HAP-1 (cell line): ENCODE data around the gene L2HGDH.

Source experiments
- DNase-seq, 2 experiments: peaks; one replicate each; pipeline ENCODE4 v3.0.0-alpha.2; 2016 to 2020; ENCODE audit warnings: low spot score in 2 of 2
- H3K27me3 ChIP-seq: fragments of 250-450 bp; sonication (Bioruptor Pico); 2 replicates; pipeline ENCODE4 v1.5.1; 2020; ENCODE audit warnings: low read depth, mild to moderate bottlenecking, moderate library complexity
- H3K36me3 ChIP-seq: fragments of 250-450 bp; sonication (Bioruptor Pico); replicated peaks from 2 replicates; pipeline ENCODE4 v1.5.1; 2020; ENCODE audit warnings: mild to moderate bottlenecking
- H3K4me1 ChIP-seq: fragments of 250-450 bp; sonication (Bioruptor Pico); 2 replicates; pipeline ENCODE4 v1.5.1; 2020; ENCODE audit warnings: mild to moderate bottlenecking
- H3K4me3 ChIP-seq: fragments of 250-450 bp; sonication (Bioruptor Pico); 2 replicates; pipeline ENCODE4 v1.5.1; 2020; ENCODE audit warnings: mild to moderate bottlenecking, moderate library complexity
- H3K9me3 ChIP-seq: fragments of 250-450 bp; sonication (Bioruptor Pico); 2 replicates; pipeline ENCODE4 v1.5.1; 2020; ENCODE audit warnings: mild to moderate bottlenecking, moderate library complexity
- in situ Hi-C: fragments of 300-500 bp; cut with MboI; formaldehyde crosslinking; loops from 3 replicates; pipeline ENCODE4 v1.14.3; 2020; ENCODE audit warnings: low sequenced_read_pairs, inconsistent platforms, mixed read lengths

Gene L2HGDH

GRCh38 chr14:50345846-50346422 is 33.9 kb upstream of the L2HGDH start:
- in situ Hi-C loops = no loop called here
- Histone ChIP-seq H3K4me3 (no peak overlapping the region), H3K9me3 (no peaks in the 10 kb centered on the region), H3K27me3 (no peaks in the 10 kb centered on the region), H3K36me3 (no peaks in the 10 kb centered on the region; the same call in 1 of the 2 replicates), H3K4me1 (no peaks in the 10 kb centered on the region)
- no peak for DNase-seq

- no peaks in the 10 kb centered on the region for H3K4me1 ChIP-seq
- in situ Hi-C loops = no loop called here
- H3K27me3 ChIP-seq = no peaks in the 10 kb centered on the region
- no peaks in the 10 kb centered on the region for H3K9me3 ChIP-seq
- no peak for DNase-seq
- no peak overlapping the region for H3K4me3 ChIP-seq
- no peaks in the 10 kb centered on the region; the same call in 1 of the 2 replicates for H3K36me3 ChIP-seq
These were observed 33.0 kb upstream of the L2HGDH start for GRCh38 chr14:50344876-50345563.

GRCh38 chr14:50344116-50344775 is 32.2 kb upstream of the L2HGDH start:
- H3K4me3 ChIP-seq = no peak overlapping the region
- H3K4me1 ChIP-seq = no peaks in the 10 kb centered on the region
- no peak for DNase-seq
- H3K27me3 ChIP-seq = no peaks in the 10 kb centered on the region
- in situ Hi-C loops = no loop called here
- no peaks in the 10 kb centered on the region; the same call in 1 of the 2 replicates for H3K36me3 ChIP-seq
- no peaks in the 10 kb centered on the region for H3K9me3 ChIP-seq

- H3K9me3 ChIP-seq = no peaks in the 10 kb centered on the region
- no peak overlapping the region for H3K4me3 ChIP-seq
- H3K4me1 ChIP-seq = no peaks in the 10 kb centered on the region
- in situ Hi-C loops = no loop called here
- DNase-seq = no peak
- no peaks in the 10 kb centered on the region for H3K27me3 ChIP-seq
- H3K36me3 ChIP-seq = no peaks in the 10 kb centered on the region; the same call in 1 of the 2 replicates
These were observed 31.4 kb upstream of the L2HGDH start for GRCh38 chr14:50343434-50343833.

GRCh38 chr14:50342221-50343078 is 30.4 kb upstream of the L2HGDH start:
- Histone ChIP-seq H3K27me3 (no peaks in the 10 kb centered on the region), H3K9me3 (no peaks in the 10 kb centered on the region), H3K36me3 (no peaks in the 10 kb centered on the region; the same call in 1 of the 2 replicates), H3K4me3 (no peak overlapping the region), H3K4me1 (no peaks in the 10 kb centered on the region)
- in situ Hi-C loops = no loop called here
- DNase-seq = peak in 1 of 2 experiments; percentile 17

GRCh38 chr14:50340963-50341362 is 28.9 kb upstream of the L2HGDH start:
- H3K4me3 ChIP-seq = no peak overlapping the region
- H3K27me3 ChIP-seq = no peaks in the 10 kb centered on the region
- H3K9me3 ChIP-seq = no peaks in the 10 kb centered on the region
- peaks cover under 1% of the 10 kb centered on the region for H3K4me1 ChIP-seq
- DNase-seq = peak in 1 of 2 experiments; percentile 32
- H3K36me3 ChIP-seq = no peaks in the 10 kb centered on the region; the same call in 1 of the 2 replicates
- in situ Hi-C loops = no loop called here

- Histone ChIP-seq H3K9me3 (no peaks in the 10 kb centered on the region), H3K4me1 (peaks cover 9% of the 10 kb centered on the region), H3K27me3 (no peaks in the 10 kb centered on the region), H3K4me3 (no peak overlapping the region), H3K36me3 (no peaks in the 10 kb centered on the region; the same call in 1 of the 2 replicates)
- in situ Hi-C loops = no loop called here
- no peak for DNase-seq
These were observed 28.0 kb upstream of the L2HGDH start for GRCh38 chr14:50340045-50340444.

GRCh38 chr14:50339178-50339804 is 27.3 kb upstream of the L2HGDH start:
- Histone ChIP-seq H3K4me1 (peaks cover 9% of the 10 kb centered on the region), H3K36me3 (no peaks in the 10 kb centered on the region), H3K9me3 (no peaks in the 10 kb centered on the region), H3K4me3 (no peak overlapping the region), H3K27me3 (no peaks in the 10 kb centered on the region)
- in situ Hi-C loops = no loop called here
- DNase-seq = no peak

- Histone ChIP-seq H3K4me1 (peaks cover 9% of the 10 kb centered on the region), H3K4me3 (no peak overlapping the region), H3K9me3 (no peaks in the 10 kb centered on the region), H3K27me3 (no peaks in the 10 kb centered on the region), H3K36me3 (no peaks in the 10 kb centered on the region)
- in situ Hi-C loops = no loop called here
- no peak for DNase-seq
These were observed 26.6 kb upstream of the L2HGDH start for GRCh38 chr14:50338587-50338986.

- Histone ChIP-seq H3K36me3 (no peaks in the 10 kb centered on the region; the same call in 1 of the 2 replicates), H3K4me1 (peaks cover 9% of the 10 kb centered on the region), H3K9me3 (no peaks in the 10 kb centered on the region), H3K27me3 (no peaks in the 10 kb centered on the region), H3K4me3 (no peak overlapping the region)
- in situ Hi-C loops = no loop called here
- no peak for DNase-seq
These were observed 24.2 kb upstream of the L2HGDH start for GRCh38 chr14:50335989-50336824.

- no peaks in the 10 kb centered on the region; the same call in 1 of the 2 replicates for H3K36me3 ChIP-seq
- H3K4me3 ChIP-seq = no peak overlapping the region
- in situ Hi-C loops = no loop called here
- no peaks in the 10 kb centered on the region for H3K9me3 ChIP-seq
- peaks cover 9% of the 10 kb centered on the region for H3K4me1 ChIP-seq
- peak; percentile 80 to 84 for DNase-seq
- H3K27me3 ChIP-seq = no peaks in the 10 kb centered on the region
These were observed 23.4 kb upstream of the L2HGDH start for GRCh38 chr14:50335389-50335788.

GRCh38 chr14:50334211-50334610 is 22.2 kb upstream of the L2HGDH start:
- H3K27me3 ChIP-seq = no peaks in the 10 kb centered on the region
- no peak for DNase-seq
- no peak overlapping the region for H3K4me3 ChIP-seq
- peaks cover 9% of the 10 kb centered on the region for H3K4me1 ChIP-seq
- H3K9me3 ChIP-seq = no peaks in the 10 kb centered on the region
- in situ Hi-C loops = no loop called here
- no peaks in the 10 kb centered on the region; the same call in 1 of the 2 replicates for H3K36me3 ChIP-seq
